Thymus (tissue), 11 donors: ENCODE data around the gene APPBP2. TPM values are rescaled to one million over a fixed set of nuclear protein-coding genes. Genes with fewer than 3 reads are reported as not detected.

Source experiments
- DNase-seq, 9 donors: peaks; one replicate each; pipeline ENCODE4 v3.0.0-alpha.2; 2013; ENCODE audit warnings: low spot score in 9 of 9, low read depth in 6 of 9, missing footprints in 1 of 9
- H3K27ac ChIP-seq, 2 donors: one replicate each; pipeline ENCODE4 v1.5.1; 2013; ENCODE audit warnings: control low read depth in 1 of 2, low read depth in 1 of 2, low read length in 1 of 2, mild to moderate bottlenecking in 1 of 2, moderate library complexity in 1 of 2
- H3K27me3 ChIP-seq, 2 donors: one replicate each; pipeline ENCODE4 v1.5.1; 2013; ENCODE audit warnings: low read length in 1 of 2; ENCODE audit not compliant: control insufficient read depth in 2 of 2, insufficient read depth in 1 of 2
- H3K36me3 ChIP-seq, 2 donors: one replicate each; pipeline ENCODE4 v1.5.1; 2013; ENCODE audit warnings: low read length in 1 of 2, mild to moderate bottlenecking in 1 of 2, moderate library complexity in 1 of 2; ENCODE audit not compliant: control insufficient read depth in 2 of 2, insufficient read depth in 2 of 2
- H3K4me1 ChIP-seq, 2 donors: one replicate each; pipeline ENCODE4 v1.5.1; 2013; ENCODE audit warnings: low read length in 2 of 2; ENCODE audit not compliant: control insufficient read depth in 2 of 2, insufficient read depth in 2 of 2
- H3K4me3 ChIP-seq, 2 donors: one replicate each; pipeline ENCODE4 v1.5.1; 2013; ENCODE audit warnings: low read length in 2 of 2, control low read depth in 1 of 2, mild to moderate bottlenecking in 1 of 2
- H3K9me3 ChIP-seq, 2 donors: one replicate each; pipeline ENCODE4 v1.5.1; 2013; ENCODE audit warnings: low read length in 1 of 2, mild to moderate bottlenecking in 1 of 2; ENCODE audit not compliant: control insufficient read depth in 2 of 2, insufficient read depth in 1 of 2
- WGBS: extraction: QIAGEN DNeasy Blood & Tissue Kit; methylation state at CpG from one replicate; pipeline ENCODE4 v1.1.7; 2013; 5-methylcytosine and 5-hydroxymethylcytosine counted together
- polyA plus RNA-seq: library from polyadenylated mRNA; stranded (reverse); fragments of 200-250 nt; gene quantifications from one replicate; pipeline ENCODE4 v1.2.3, GENCODE V29; 2013
- total RNA-seq: library from RNA; stranded (reverse); fragments of 120-200 nt; gene quantifications from one replicate; pipeline ENCODE4 v1.2.4, GENCODE V29; 2013
- donor health status: healthy.

APPBP2 gene
- total and polyA plus RNA-seq, 2 donors: 11.4 to 17.8 TPM

DNA sequence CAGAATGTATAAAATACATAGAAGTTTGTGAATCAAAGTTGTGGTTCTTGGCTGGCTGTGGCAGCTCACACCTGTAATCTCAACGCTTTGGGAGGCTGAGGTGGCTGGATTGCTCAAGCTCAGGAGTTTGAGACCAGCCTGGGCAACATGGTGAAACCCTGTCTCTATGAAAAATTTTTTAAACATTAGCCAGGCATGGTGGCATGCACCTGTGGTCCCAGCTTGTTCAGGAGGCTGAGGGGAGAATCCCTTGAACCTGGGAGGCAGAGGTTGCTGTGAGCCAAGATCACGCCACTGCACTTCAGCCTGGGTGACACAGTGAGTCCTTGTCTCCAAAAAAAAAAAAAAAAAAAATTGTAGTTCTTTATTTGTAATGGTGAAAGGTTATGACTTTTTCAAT, 13.8 kb upstream of the APPBP2 start:
- H3K4me1 ChIP-seq: no peaks in the 10 kb centered on the region
- H3K36me3 ChIP-seq: no peaks in the 10 kb centered on the region
- H3K9me3 ChIP-seq: no peaks in the 10 kb centered on the region
- 94% methylated on average over 2 of the region's 2 CpGs for WGBS
- no peak overlapping the region for H3K4me3 ChIP-seq
- DNase-seq: no peak
- H3K27ac ChIP-seq: no peak overlapping the region
- no peaks in the 10 kb centered on the region for H3K27me3 ChIP-seq

DNA sequence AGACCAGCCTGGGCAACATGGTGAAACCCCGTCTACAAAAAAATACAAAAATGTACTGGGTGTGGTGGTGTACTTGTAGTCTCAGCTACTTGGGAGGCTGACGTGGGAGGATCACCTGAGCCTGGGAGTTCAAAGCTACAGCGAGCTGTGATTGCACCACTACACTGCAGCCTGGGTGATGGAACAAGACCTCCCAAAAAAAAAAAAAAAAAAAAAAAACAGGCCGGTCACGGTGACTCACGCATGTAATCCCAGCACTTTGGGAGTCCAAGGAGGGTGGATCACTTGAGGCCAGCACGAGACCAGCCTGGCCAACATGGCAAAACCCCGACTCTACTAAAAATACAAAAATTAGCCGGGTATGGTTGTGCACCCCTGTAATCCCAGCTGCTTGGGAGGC, 12.7 kb upstream of the APPBP2 start:
- H3K4me1 ChIP-seq: no peaks in the 10 kb centered on the region
- H3K27ac ChIP-seq: no peak overlapping the region
- no peaks in the 10 kb centered on the region for H3K36me3 ChIP-seq
- no peaks in the 10 kb centered on the region for H3K27me3 ChIP-seq
- no peak for DNase-seq
- no peak overlapping the region for H3K4me3 ChIP-seq
- no peaks in the 10 kb centered on the region for H3K9me3 ChIP-seq
- WGBS: 97% methylated on average over 9 of the region's 9 CpGs

- Histone ChIP-seq H3K9me3 (no peaks in the 10 kb centered on the region), H3K27ac (no peak overlapping the region), H3K27me3 (no peaks in the 10 kb centered on the region), H3K4me3 (no peak overlapping the region), H3K36me3 (no peaks in the 10 kb centered on the region), H3K4me1 (no peaks in the 10 kb centered on the region)
- DNase-seq: no peak
- WGBS: 94% methylated on average over 3 of the region's 3 CpGs
These were observed 9.6 kb upstream of the APPBP2 start for GRCh38 chr17:60535382-60536279.

GRCh38 chr17:60534613-60535157, 8.6 kb upstream of the APPBP2 start:
- Histone ChIP-seq H3K36me3 (no peaks in the 10 kb centered on the region), H3K27me3 (no peaks in the 10 kb centered on the region), H3K4me3 (no peak overlapping the region), H3K27ac (no peak overlapping the region), H3K4me1 (no peaks in the 10 kb centered on the region), H3K9me3 (no peaks in the 10 kb centered on the region)
- DNase-seq: no peak
- WGBS: 96% methylated on average over 7 of the region's 7 CpGs

GRCh38 chr17:60534010-60534555, 8.0 kb upstream of the APPBP2 start:
- no peak overlapping the region for H3K27ac ChIP-seq
- 96% methylated on average over 1 of the region's 1 CpG for WGBS
- no peaks in the 10 kb centered on the region for H3K27me3 ChIP-seq
- no peaks in the 10 kb centered on the region for H3K9me3 ChIP-seq
- DNase-seq: no peak
- no peak overlapping the region for H3K4me3 ChIP-seq
- H3K36me3 ChIP-seq: no peaks in the 10 kb centered on the region
- H3K4me1 ChIP-seq: no peaks in the 10 kb centered on the region

- Histone ChIP-seq H3K36me3 (no peaks in the 10 kb centered on the region), H3K9me3 (no peaks in the 10 kb centered on the region)
These were observed 3.8 kb upstream of the APPBP2 start for GRCh38 chr17:60529806-60530205.

GRCh38 chr17:60528828-60529227, 2.8 kb upstream of the APPBP2 start:
- no peak overlapping the region for H3K4me3 ChIP-seq
- H3K4me1 ChIP-seq: peaks cover 3 to 8% of the 10 kb centered on the region in 2 donors
- H3K36me3 ChIP-seq: no peaks in the 10 kb centered on the region
- 96% methylated on average over 3 of the region's 3 CpGs for WGBS
- no peaks in the 10 kb centered on the region for H3K27me3 ChIP-seq
- H3K27ac ChIP-seq: no peak overlapping the region
- DNase-seq: no peak
- no peaks in the 10 kb centered on the region for H3K9me3 ChIP-seq

More at GRCh38 chr17:60529806-60530205, 3.8 kb upstream of the APPBP2 start:
- no peak for DNase-seq
- 93% methylated on average over 1 of the region's 1 CpG for WGBS
- no peak overlapping the region for H3K27ac ChIP-seq
- no peaks in the 10 kb centered on the region for H3K27me3 ChIP-seq
- peaks cover under 1 to 5% of the 10 kb centered on the region in 2 donors for H3K4me1 ChIP-seq
- H3K4me3 ChIP-seq: no peak overlapping the region

- Histone ChIP-seq H3K36me3 (no peaks in the 10 kb centered on the region), H3K9me3 (no peaks in the 10 kb centered on the region), H3K27me3 (no peaks in the 10 kb centered on the region), H3K4me1 (peaks cover 3 to 8% of the 10 kb centered on the region in 2 donors), H3K4me3 (no peak overlapping the region), H3K27ac (no peak overlapping the region)
- 97% methylated on average over 2 of the region's 2 CpGs for WGBS
- no peak for DNase-seq
These were observed 1.7 kb upstream of the APPBP2 start for GRCh38 chr17:60527701-60528100.

DNA sequence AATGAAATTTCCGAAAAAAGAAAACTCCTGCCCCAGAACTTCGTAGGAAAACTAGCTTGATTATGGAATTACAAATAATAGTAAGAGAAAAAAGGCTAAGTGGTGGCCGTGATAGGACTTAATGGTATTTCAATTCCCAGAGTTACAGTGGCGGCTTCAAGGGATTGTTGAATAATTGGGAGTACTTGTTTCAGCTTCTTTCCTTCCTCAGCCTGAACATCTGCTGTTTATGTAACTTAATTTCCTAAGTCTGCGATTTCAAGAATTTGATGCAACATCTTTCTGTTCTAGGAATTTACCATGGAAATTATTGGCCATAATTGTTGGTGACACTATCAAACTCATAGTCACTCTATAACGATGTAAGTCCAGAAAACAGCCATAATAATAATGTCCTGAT, 684 bp upstream of the APPBP2 start:
- no peaks in the 10 kb centered on the region for H3K9me3 ChIP-seq
- DNase-seq: no peak
- peak overlapping the region; percentile 69 to 96 for H3K4me3 ChIP-seq
- 25% methylated on average over 6 of the region's 6 CpGs for WGBS
- peaks cover 3 to 12% of the 10 kb centered on the region in 2 donors for H3K4me1 ChIP-seq
- H3K27ac ChIP-seq: peak overlapping the region in 1 of 2 donors; percentile 98
- no peaks in the 10 kb centered on the region for H3K36me3 ChIP-seq
- no peaks in the 10 kb centered on the region for H3K27me3 ChIP-seq
